ENCODE measurements around the gene GTF2F2.

DNA sequence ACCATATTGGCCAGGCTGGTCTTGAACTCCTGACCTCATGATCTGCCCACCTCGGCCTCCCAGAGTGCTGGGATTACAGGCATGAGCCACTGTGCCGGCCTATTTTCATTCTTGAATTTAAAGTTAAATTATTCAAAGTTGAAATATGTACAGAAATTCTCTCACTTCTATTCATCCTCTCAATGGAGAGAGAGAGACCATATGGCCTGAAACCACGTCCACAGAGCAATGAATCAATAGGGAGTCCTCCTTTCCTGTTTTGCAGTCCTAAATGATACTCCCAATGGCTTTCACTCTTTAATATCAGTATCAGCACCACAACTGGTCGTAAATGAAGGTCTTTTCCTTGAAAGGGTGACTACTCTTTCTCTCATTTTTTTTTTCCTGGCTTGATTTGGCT lies 111.0 kb downstream of the GTF2F2 start:
- TF ChIP-seq POLR2A (IDR thresholded peaks at IDR 0.05): no peak
- TF ChIP-seq, protein P1, sequence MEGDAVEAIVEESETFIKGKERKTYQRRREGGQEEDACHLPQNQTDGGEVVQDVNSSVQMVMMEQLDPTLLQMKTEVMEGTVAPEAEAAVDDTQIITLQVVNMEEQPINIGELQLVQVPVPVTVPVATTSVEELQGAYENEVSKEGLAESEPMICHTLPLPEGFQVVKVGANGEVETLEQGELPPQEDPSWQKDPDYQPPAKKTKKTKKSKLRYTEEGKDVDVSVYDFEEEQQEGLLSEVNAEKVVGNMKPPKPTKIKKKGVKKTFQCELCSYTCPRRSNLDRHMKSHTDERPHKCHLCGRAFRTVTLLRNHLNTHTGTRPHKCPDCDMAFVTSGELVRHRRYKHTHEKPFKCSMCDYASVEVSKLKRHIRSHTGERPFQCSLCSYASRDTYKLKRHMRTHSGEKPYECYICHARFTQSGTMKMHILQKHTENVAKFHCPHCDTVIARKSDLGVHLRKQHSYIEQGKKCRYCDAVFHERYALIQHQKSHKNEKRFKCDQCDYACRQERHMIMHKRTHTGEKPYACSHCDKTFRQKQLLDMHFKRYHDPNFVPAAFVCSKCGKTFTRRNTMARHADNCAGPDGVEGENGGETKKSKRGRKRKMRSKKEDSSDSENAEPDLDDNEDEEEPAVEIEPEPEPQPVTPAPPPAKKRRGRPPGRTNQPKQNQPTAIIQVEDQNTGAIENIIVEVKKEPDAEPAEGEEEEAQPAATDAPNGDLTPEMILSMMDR (IDR thresholded peaks at IDR 0.05): no peak

All from testis (tissue), 2 donors.